DOHH2 (cell line): Measurements from ENCODE around the gene ATP8B1.

ENCODE experiments used
- EZH2phosphoT487 ChIP-seq: fragments of 200-600 bp; sonication (generic); IDR thresholded peaks from 2 replicates; pipeline ENCODE4 v1.6.1; 2017; ENCODE audit warnings: borderline replicate concordance, mild to moderate bottlenecking, antibody characterized with exemption, low read length, moderate library complexity, mixed read lengths
- TF ChIP-seq, protein P1 (sequence below): fragments of 200-600 bp; sonication (generic); IDR thresholded peaks from one replicate; pipeline ENCODE4 v1.5.1; 2014; ENCODE audit warnings: antibody characterized with exemption, mild to moderate bottlenecking, low read depth, low read length; ENCODE audit not compliant: poor library complexity, severe bottlenecking

- TF ChIP-seq, protein P1, sequence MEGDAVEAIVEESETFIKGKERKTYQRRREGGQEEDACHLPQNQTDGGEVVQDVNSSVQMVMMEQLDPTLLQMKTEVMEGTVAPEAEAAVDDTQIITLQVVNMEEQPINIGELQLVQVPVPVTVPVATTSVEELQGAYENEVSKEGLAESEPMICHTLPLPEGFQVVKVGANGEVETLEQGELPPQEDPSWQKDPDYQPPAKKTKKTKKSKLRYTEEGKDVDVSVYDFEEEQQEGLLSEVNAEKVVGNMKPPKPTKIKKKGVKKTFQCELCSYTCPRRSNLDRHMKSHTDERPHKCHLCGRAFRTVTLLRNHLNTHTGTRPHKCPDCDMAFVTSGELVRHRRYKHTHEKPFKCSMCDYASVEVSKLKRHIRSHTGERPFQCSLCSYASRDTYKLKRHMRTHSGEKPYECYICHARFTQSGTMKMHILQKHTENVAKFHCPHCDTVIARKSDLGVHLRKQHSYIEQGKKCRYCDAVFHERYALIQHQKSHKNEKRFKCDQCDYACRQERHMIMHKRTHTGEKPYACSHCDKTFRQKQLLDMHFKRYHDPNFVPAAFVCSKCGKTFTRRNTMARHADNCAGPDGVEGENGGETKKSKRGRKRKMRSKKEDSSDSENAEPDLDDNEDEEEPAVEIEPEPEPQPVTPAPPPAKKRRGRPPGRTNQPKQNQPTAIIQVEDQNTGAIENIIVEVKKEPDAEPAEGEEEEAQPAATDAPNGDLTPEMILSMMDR: no peak
- no peak for TF ChIP-seq EZH2phosphoT487
Observed at GRCh38 chr18:57624988-57625387, 178.1 kb downstream of the ATP8B1 start.
